ENCODE measurements around the gene HOXA4.

Gene HOXA4

DNA sequence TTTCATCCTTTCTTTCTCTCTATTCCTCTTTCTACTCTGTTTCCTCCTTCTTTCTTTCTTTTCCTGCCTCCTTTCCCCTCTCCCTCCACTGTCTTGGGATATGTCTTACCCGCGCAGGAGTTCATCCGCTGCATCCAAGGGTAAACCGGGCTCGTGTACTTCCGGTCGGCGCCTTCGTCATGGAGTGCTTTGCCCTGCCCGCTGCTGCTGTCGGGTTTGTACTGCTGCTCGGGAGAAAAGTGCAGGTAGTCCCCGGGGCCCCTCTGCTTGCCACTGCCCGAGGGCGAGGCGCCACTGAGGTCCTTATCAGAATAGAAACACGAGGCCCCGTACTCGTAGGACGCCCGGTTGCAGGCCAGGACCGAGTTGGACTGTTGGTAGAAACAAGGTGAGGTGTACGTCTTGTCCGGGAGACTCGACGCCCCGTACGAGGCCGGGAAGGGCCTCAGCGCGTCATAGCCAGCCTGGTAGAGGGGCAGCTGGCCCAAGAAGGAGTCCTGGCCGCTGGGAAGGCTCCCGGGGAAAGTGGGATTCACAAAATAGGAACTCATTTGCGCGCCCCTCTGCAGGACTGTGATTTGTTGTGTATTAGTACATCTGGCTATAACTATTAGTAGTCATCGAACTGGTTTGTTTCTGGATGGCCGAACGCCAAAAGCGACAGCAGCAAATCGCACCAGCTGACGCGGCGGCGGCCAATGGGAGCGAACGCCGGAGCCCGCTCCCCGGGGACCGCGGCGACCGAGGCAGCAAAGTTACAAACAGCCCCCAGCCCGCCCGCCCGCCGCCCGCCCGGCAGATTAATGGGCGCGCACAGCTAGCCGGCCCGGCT lies 16.9 kb upstream of the HOXA4 start, which contains the start of gene HOXA6:
TSS of gene HOXA6 (minus strand) at position 576 of the 832 bp plus-strand sequence. CDS start at position 551, 25 bp downstream.
- DNase-seq (ENCODE audit: low read depth) = no peak

GRCh38 chr7:27146491-27147198 lies 16.1 kb upstream of the HOXA4 start:
- TF ChIP-seq CTCF (conservative IDR thresholded peaks at IDR 0.05; ENCODE audit: low read depth, low read length) = no peak
- H3K4me3 ChIP-seq (ENCODE audit: low read depth, low read length) = no peak overlapping the region
- no peak for DNase-seq (ENCODE audit: low read depth)

More for the DNA sequence above, 16.9 kb upstream of the HOXA4 start, which contains the start of gene HOXA6:
- no peak within 1 kb of the TSS for H3K4me3 ChIP-seq (ENCODE audit: low read depth, low read length)
- TF ChIP-seq CTCF (conservative IDR thresholded peaks at IDR 0.05; ENCODE audit: low read depth, low read length) = no peak

DNA sequence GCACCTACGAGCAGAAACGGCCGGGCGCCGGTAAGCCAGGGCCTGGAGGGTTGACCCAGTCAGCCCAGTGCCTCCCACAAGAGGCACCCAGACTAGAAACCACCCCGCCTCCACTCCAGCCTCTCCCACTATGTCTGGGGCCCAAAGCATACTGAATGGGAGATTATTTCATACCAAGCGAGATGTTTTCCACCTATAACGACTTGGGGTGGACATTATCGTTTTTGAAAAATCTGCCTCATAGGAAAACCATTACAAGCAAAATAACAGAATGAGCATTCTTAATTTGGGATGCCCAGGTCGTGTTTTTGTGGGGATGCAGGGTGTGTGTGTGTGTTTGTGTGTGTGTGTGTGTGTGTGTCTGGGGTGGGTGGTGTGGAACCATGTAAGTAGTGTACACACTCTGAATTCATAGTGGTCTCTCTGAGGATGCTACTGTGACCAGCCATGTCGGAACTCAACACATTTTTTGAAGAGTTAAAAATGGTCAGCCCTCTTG lies 15.4 kb upstream of the HOXA4 start:
- TF ChIP-seq CTCF (conservative IDR thresholded peaks at IDR 0.05; ENCODE audit: low read depth, low read length) = no peak

GRCh38 chr7:27145165-27145913 lies 14.8 kb upstream of the HOXA4 start:
- no peak for TF ChIP-seq CTCF (conservative IDR thresholded peaks at IDR 0.05; ENCODE audit: low read depth, low read length)
- DNase-seq (ENCODE audit: low read depth) = no peak
- H3K4me3 ChIP-seq (ENCODE audit: low read depth, low read length) = no peak overlapping the region

More for the DNA sequence above, 15.4 kb upstream of the HOXA4 start:
- no peak for DNase-seq (ENCODE audit: low read depth)
- H3K4me3 ChIP-seq (ENCODE audit: low read depth, low read length) = no peak overlapping the region

DNA sequence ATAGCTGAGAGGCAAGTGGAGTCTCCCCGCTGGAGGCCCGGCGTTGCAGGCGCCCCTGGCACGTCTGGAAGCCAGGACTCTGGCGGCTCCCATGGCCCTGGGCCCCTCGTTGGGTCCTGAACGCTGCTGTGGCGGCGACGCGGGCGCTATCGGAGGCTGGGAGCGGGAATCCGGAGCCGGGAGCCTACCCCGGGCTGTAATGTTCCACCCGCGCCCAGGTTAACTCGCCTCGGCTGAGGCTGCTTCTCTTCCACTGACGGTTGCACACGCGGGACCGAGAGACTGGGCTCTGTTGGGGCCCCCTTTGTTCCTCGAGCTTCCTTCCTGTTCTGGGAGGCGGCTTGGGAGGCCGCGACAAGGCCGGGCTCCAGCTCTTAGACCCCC lies 14.2 kb upstream of the HOXA4 start:
- no peak for TF ChIP-seq CTCF (conservative IDR thresholded peaks at IDR 0.05; ENCODE audit: low read depth, low read length)
- no peak for DNase-seq (ENCODE audit: low read depth)
- no peak overlapping the region for H3K4me3 ChIP-seq (ENCODE audit: low read depth, low read length)

DNA sequence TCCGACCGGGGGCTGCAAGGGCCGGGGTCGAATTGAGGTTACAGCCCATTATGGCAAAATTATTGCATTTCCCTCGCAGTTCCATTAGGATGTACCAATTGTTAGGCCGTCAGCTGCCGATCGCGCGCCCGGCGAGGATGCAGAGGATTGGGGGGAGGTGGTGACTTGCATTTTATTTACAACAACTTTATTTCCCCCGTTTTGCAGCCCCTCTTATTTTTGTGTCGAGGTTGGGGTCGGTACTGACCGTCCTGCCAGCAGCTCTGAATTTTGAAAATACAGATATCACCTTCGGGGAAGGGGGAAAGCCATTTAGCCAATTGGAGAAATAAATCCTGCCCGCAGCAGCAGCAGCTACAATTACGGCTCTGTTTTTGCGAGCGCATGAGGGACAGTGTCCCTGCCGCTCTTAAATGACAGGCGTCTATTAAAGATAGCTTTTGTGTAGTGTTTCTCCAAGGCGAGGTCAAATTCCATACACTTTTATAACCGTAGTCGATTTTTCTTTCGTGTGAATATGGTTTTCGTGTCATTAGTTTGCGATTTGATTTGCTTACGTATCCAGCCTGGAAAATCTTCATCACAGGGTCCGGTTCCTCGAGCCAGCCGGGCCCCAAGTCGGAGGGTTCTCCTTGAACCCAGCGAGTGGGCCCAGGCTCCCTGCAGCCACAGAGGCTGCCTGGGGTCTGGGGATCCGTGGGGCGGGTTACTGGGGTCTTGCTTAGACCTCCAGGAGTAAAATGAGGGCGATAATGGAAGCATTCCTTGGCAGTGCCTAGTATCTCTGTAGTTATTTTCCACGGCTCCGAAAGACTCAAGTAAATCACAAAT lies 13.6 kb upstream of the HOXA4 start:
- no peak for TF ChIP-seq CTCF (conservative IDR thresholded peaks at IDR 0.05; ENCODE audit: low read depth, low read length)
- no peak overlapping the region for H3K4me3 ChIP-seq (ENCODE audit: low read depth, low read length)
- DNase-seq (ENCODE audit: low read depth) = no peak
